HCT116 (cell line): Measurements from ENCODE around the gene CHAC1. TPM values are rescaled to one million over a fixed set of nuclear protein-coding genes. Genes with fewer than 3 reads are reported as not detected.

Experiments used
- ATAC-seq: fragments of 200-7000 bp; cut with Tn5 transposase; 2 replicates; pipeline ENCODE4 v1.9.1; 2020; ENCODE audit warnings: mild to moderate bottlenecking, moderate library complexity
- Bru-seq: library from RNA; stranded (reverse); fragments of 400-500 nt; gene quantifications from one replicate; lab custom pipeline; 2021; lab: Mats Ljungman, UMichigan
- BruChase-seq, 2 experiments: library from RNA; stranded (reverse); fragments of 400-500 nt; gene quantifications; one replicate each; lab custom pipeline; 2021; lab: Mats Ljungman, UMichigan
- BruUV-seq: library from RNA; stranded (reverse); fragments of 400-500 nt; replicated peaks from 2 replicates; lab custom pipeline; 2021; lab: Mats Ljungman, UMichigan
- CTCF ChIA-PET: fragments of 300-600 bp; sonication (Branson Sonifier 250); formaldehyde crosslinking; loops from one replicate; lab custom pipeline; 2021; ENCODE audit warnings: antibody characterized with exemption; lab: Charles Lee
- POLR2A ChIA-PET: fragments of 300-600, 350-600 bp; sonication (Branson Sonifier 250); formaldehyde crosslinking; loops from one replicate; lab custom pipeline; 2021; ENCODE audit warnings: antibody characterized with exemption; lab: Charles Lee
- RAD21 ChIA-PET, 2 experiments: fragments of 300-600 bp; sonication (Branson Sonifier 250); formaldehyde crosslinking; loops; one replicate each; lab custom pipeline; 2023; ENCODE audit warnings: low total read pairs in 2 of 2; ENCODE audit not compliant: uncharacterized antibody in 2 of 2, unreplicated experiment in 2 of 2, low non-redundant PET in 1 of 2; lab: Charles Lee
- DNase-seq: peaks from one replicate; pipeline ENCODE4 v3.0.0-alpha.2; 2010; ENCODE audit warnings: low read depth, low spot score
- H2AFZ ChIP-seq: fragments of 200-600 bp; shearing (Covaris generic), sonication (generic); 2 replicates; pipeline ENCODE4 v1.6.1; 2017; ENCODE audit warnings: low read depth, mixed run types, mixed read lengths, antibody characterized with exemption, low read length; ENCODE audit not compliant: poor library complexity, severe bottlenecking
- H3K27ac ChIP-seq: 2 replicates; pipeline ENCODE4 v1.5.1; 2012; ENCODE audit warnings: low read depth, low read length
- H3K27me3 ChIP-seq: fragments of 200-600 bp; sonication (generic); 2 replicates; pipeline ENCODE4 v1.6.1; 2016; ENCODE audit warnings: mixed run types, low read length, mixed read lengths; ENCODE audit not compliant: insufficient read depth
- H3K36me3 ChIP-seq, 2 experiments: fragments of 200-500 bp in 1 of 2; fragments of 200-600 bp in 1 of 2; sonication (Bioruptor generic) in 1 of 2; sonication (generic) in 1 of 2; 2 replicates each; pipeline versions ENCODE4 v1.5.1 to v1.6.1; 2014 to 2016; ENCODE audit warnings: low read length in 2 of 2, inconsistent platforms in 1 of 2, mixed read lengths in 1 of 2, mixed run types in 1 of 2; ENCODE audit not compliant: insufficient read depth in 2 of 2, control insufficient read depth in 1 of 2
- H3K4me1 ChIP-seq, 2 experiments: fragments of 200-600 bp in 1 of 2; sonication (generic) in 1 of 2; 2 replicates each; pipeline versions ENCODE4 v1.5.1 to v1.6.1; 2012 to 2017; ENCODE audit warnings: low read length in 2 of 2, inconsistent platforms in 1 of 2, mild to moderate bottlenecking in 1 of 2, mixed read lengths in 1 of 2, mixed run types in 1 of 2, moderate library complexity in 1 of 2; ENCODE audit not compliant: insufficient read depth in 2 of 2, control insufficient read depth in 1 of 2
- H3K4me2 ChIP-seq: fragments of 200-600 bp; sonication (generic); 2 replicates; pipeline ENCODE4 v1.6.1; 2017; ENCODE audit warnings: mixed run types, low read length, mixed read lengths
- H3K4me3 ChIP-seq, 2 experiments: fragments of 200-600 bp in 1 of 2; sonication (generic) in 1 of 2; replicated peaks in 1 of 2; 2 replicates each; pipeline ENCODE4 v1.5.1; 2011 to 2016; ENCODE audit warnings: low read length in 2 of 2, control low read depth in 1 of 2, low read depth in 1 of 2, mild to moderate bottlenecking in 1 of 2, mixed read lengths in 1 of 2, mixed run types in 1 of 2
- H3K79me2 ChIP-seq: fragments of 200-600 bp; sonication (generic); 2 replicates; pipeline ENCODE4 v1.6.1; 2017; ENCODE audit warnings: mild to moderate bottlenecking, mixed run types, low read length, moderate library complexity, mixed read lengths; ENCODE audit not compliant: insufficient read depth
- H3K9ac ChIP-seq: fragments of 200-600 bp; sonication (generic); 2 replicates; pipeline ENCODE4 v1.6.1; 2016; ENCODE audit warnings: low read length, mixed read lengths
- H3K9me2 ChIP-seq: fragments of 200-600 bp; sonication (generic), shearing (Covaris generic); 2 replicates; pipeline ENCODE4 v1.6.1; 2017; ENCODE audit warnings: mixed run types, mild to moderate bottlenecking, moderate library complexity; ENCODE audit not compliant: insufficient read depth
- H3K9me3 ChIP-seq, 2 experiments: fragments of 200-500 bp in 1 of 2; fragments of 200-600 bp in 1 of 2; sonication (Bioruptor generic) in 1 of 2; sonication (generic) in 1 of 2; 2 replicates each; pipeline ENCODE4 v1.6.1; 2014 to 2017; ENCODE audit warnings: low read length in 2 of 2, mixed read lengths in 2 of 2, inconsistent platforms in 1 of 2, low read depth in 1 of 2, mild to moderate bottlenecking in 1 of 2, mixed run types in 1 of 2, moderate library complexity in 1 of 2; ENCODE audit not compliant: control insufficient read depth in 1 of 2, insufficient read depth in 1 of 2
- H4K20me1 ChIP-seq: fragments of 200-600 bp; sonication (generic), shearing (Covaris generic); 2 replicates; pipeline ENCODE4 v1.6.1; 2017; ENCODE audit warnings: mixed run types, mild to moderate bottlenecking, moderate library complexity; ENCODE audit not compliant: insufficient read depth
- CEBPB ChIP-seq: IDR thresholded peaks from 2 replicates; pipeline ENCODE4 v1.6.1; 2012; ENCODE audit warnings: low read depth
- POLR2A ChIP-seq: IDR thresholded peaks from 2 replicates; pipeline ENCODE4 v1.7.0; 2011; ENCODE audit warnings: borderline replicate concordance; ENCODE audit not compliant: insufficient read depth, insufficient read length; ENCODE audit errors: extremely low read depth
- POLR2AphosphoS5 ChIP-seq: IDR thresholded peaks from 2 replicates; pipeline ENCODE4 v1.6.1; 2011; ENCODE audit warnings: mild to moderate bottlenecking, low read depth, low read length, moderate library complexity
- TCF7L2 ChIP-seq: IDR thresholded peaks from 2 replicates; pipeline ENCODE4 v1.7.0; 2011; ENCODE audit warnings: borderline replicate concordance, inconsistent platforms; ENCODE audit not compliant: insufficient read depth, insufficient read length; ENCODE audit errors: extremely low read depth
- ZFX ChIP-seq: fragments of 450-650 bp; IDR thresholded peaks from 2 replicates; pipeline ENCODE4 v1.6.1; 2017
- ZNF274 ChIP-seq: fragments of 200-500 bp; sonication (Bioruptor generic); IDR thresholded peaks from 2 replicates; pipeline ENCODE4 v1.6.1; 2014; ENCODE audit warnings: mild to moderate bottlenecking, low read depth, low read length, inconsistent platforms
- intact Hi-C: fragments of 100-400 bp; cut with micrococcal nuclease; formaldehyde crosslinking; loops from 2 replicates; pipeline ENCODE4 v1.10.0; 2022
- long read RNA-seq: library from polyadenylated mRNA; unstranded; transcript quantifications from one replicate; pipeline ENCODE4 v2.0.0, GENCODE V29; 2021; ENCODE audit not compliant: unreplicated experiment
- polyA plus RNA-seq: library from polyadenylated mRNA; unstranded; fragments of >200 nt; gene quantifications from 2 replicates; pipeline ENCODE4 v1.2.1, GENCODE V29; 2012; ENCODE audit warnings: missing spikeins
- total RNA-seq: library from RNA; stranded (reverse); gene quantifications from one replicate; pipeline ENCODE4 v1.2.1, GENCODE V29; 2021; ENCODE audit not compliant: unreplicated experiment

Gene CHAC1, protein sequence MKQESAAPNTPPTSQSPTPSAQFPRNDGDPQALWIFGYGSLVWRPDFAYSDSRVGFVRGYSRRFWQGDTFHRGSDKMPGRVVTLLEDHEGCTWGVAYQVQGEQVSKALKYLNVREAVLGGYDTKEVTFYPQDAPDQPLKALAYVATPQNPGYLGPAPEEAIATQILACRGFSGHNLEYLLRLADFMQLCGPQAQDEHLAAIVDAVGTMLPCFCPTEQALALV
- total RNA-seq (58.9 TPM), Bru-seq, nascent RNA (percentile 97 among the genes with signal in this experiment), BruChase-seq, experiment 1, labeled RNA remaining after a 6-hour chase (percentile 79 among the genes with signal in this experiment), BruChase-seq, experiment 2, labeled RNA remaining after a 2-hour chase (percentile 92 among the genes with signal in this experiment)
- polyA plus RNA-seq: 70.2 and 93.5 TPM in 2 replicates
- long read RNA-seq, transcript CHAC1-202 (3 exons, 1,849 nt): major isoform, 43 of 70 reads
- long read RNA-seq, partial matches to known transcripts: 23 of 70 reads
- long read RNA-seq, other reads (novel, unspliced or antisense): 1 of 70 reads

DNA sequence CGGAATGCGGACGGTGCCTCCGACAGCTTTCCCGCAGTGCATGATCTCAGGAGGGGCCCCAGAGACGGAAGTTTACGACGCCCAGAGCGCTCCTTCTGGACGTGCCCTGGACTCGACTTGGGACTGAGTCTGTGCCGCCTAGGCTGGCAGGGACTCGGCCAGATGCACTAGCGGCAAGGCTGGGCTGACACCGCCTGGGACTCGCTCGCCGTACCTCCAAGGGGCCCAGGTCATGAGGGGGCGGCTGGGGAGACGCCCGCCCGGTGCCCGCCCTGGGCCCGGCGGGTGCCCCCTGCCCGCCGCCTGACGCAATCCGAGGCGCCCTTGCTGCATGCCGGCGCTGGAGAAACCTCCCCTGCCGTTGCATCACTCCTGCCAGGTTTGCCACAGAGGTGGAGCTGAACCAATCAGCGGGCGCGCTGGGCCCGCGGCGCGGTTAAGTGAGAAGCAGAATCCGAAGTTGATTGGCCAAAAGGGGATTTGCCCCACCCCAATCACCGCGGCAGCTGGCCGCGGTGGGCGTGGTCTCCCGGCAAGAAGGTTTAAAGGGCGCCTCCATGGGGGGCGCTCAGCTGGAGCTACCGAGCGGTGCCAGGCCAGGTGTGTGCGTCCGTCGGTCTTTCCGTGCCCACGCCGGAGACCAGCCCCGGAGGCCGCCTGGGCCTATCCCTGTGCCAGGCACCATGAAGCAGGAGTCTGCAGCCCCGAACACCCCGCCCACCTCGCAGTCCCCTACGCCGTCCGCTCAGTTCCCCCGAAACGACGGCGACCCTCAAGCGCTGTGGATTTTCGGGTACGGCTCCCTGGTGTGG, at the start of gene CHAC1:
Gene CHAC1, plus strand, starts transcription at position 571 of the 812 bp plus-strand sequence. Its CDS starts 113 bp downstream, at position 684.
- Histone ChIP-seq H3K36me3 (no peaks in the 10 kb centered on the region), H3K9ac (peak within 1 kb of the TSS; percentile 63), H3K4me2 (peak within 1 kb of the TSS; percentile 95), H3K4me1 (peaks cover 9 to 23% of the 10 kb centered on the region in 2 experiments; a peak in 2 of 4 replicates), H3K27me3 (no peaks in the 10 kb centered on the region), H3K4me3 (peak within 1 kb of the TSS; percentile 68 to 73), H4K20me1 (no peaks in the 10 kb centered on the region), H3K27ac (peak within 1 kb of the TSS; percentile 74), H3K79me2 (no peaks in the 10 kb centered on the region), H3K9me3 (no peaks in the 10 kb centered on the region), H3K9me2 (no peaks in the 10 kb centered on the region), H2AFZ (no peak within 1 kb of the TSS)
- ChIA-PET CTCF (interaction anchor here (0.7 to 2.8 kb wide), 7 partner anchors 11 to 69 kb away, joined by 3 to 24 read pairs (median 5); partner anchors contain the start of gene DLL4), POLR2A (interaction anchor here (0.7 to 3.9 kb wide), 28 partner anchors 10 to 379 kb away, joined by 3 to 48 read pairs (median 3); partner anchors contain the start of genes DLL4, NUSAP1, OIP5 and VPS18), RAD21 (interaction anchor here (0.6 kb wide), 3 partner anchors 22 to 258 kb away, joined by 3 to 7 read pairs (median 3); no protein-coding TSS in a partner anchor)
- peak; percentile 54 for TF ChIP-seq ZFX
- TF ChIP-seq POLR2AphosphoS5: peak; percentile 95
- TF ChIP-seq CEBPB: no peak
- no peak for TF ChIP-seq ZNF274
- peak; percentile 63 for TF ChIP-seq TCF7L2
- peak; percentile 86 for TF ChIP-seq POLR2A
- DNase-seq: peak; percentile 94
- peak; percentile 94 for ATAC-seq
- BruUV-seq: no TSS peak
- intact Hi-C loops: no loop called here
